B cell (primary cell): ENCODE measurements around the gene VPS13D. TPM values are rescaled to one million over a fixed set of nuclear protein-coding genes. Genes with fewer than 3 reads are reported as not detected.

ENCODE experiments used
- ATAC-seq: fragments of 200-7000 bp; cut with Tn5 transposase; one replicate; pipeline ENCODE4 v1.10.0; 2021; ENCODE audit warnings: low read depth, mild to moderate bottlenecking, moderate number of reproducible peaks, moderate library complexity
- CTCF ChIA-PET: fragments of 350-600 bp; sonication (Branson Sonifier 250); formaldehyde crosslinking; loops from one replicate; lab custom pipeline; 2021; ENCODE audit warnings: antibody characterized with exemption, inconsistent platforms; lab: Charles Lee
- POLR2A ChIA-PET: fragments of 350-600 bp; sonication (Branson Sonifier 250); formaldehyde crosslinking; loops from one replicate; lab custom pipeline; 2021; ENCODE audit warnings: antibody characterized with exemption; lab: Charles Lee
- DNase-seq: peaks from one replicate; pipeline ENCODE4 v3.0.0; 2013
- H2AFZ ChIP-seq: 2 replicates; pipeline ENCODE4 v1.6.1; 2012; ENCODE audit warnings: mild to moderate bottlenecking, low read depth, low read length; ENCODE audit not compliant: insufficient read depth, poor library complexity, severe bottlenecking
- H3K27ac ChIP-seq, 2 donors: 1 replicate in 1 of 2; 2 replicates in 1 of 2; pipeline ENCODE4 v1.5.1; 2012 to 2013; ENCODE audit warnings: low read length in 2 of 2, mild to moderate bottlenecking in 2 of 2, moderate library complexity in 1 of 2
- H3K27me3 ChIP-seq, 4 experiments: fragments of 200-600 bp in 1 of 4; sonication (generic) in 1 of 4; replicated peaks in 1 of 4; 1 replicate in 2 of 4; 2 replicates in 2 of 4; pipeline versions ENCODE4 v1.6.1 to v1.7.0; 2013 to 2016; ENCODE audit warnings: low read length in 3 of 4, mild to moderate bottlenecking in 2 of 4, mixed read lengths in 1 of 4, moderate library complexity in 1 of 4; ENCODE audit not compliant: insufficient read depth in 4 of 4, control insufficient read depth in 3 of 4; ENCODE audit errors: control extremely low read depth in 1 of 4
- H3K36me3 ChIP-seq, 2 experiments: replicated peaks in 1 of 2; 1 replicate in 1 of 2; 2 replicates in 1 of 2; pipeline versions ENCODE4 v1.6.1 to v1.7.1; 2013; ENCODE audit warnings: low read length in 1 of 2; ENCODE audit not compliant: insufficient read depth in 2 of 2, control insufficient read depth in 1 of 2; ENCODE audit errors: control extremely low read depth in 1 of 2, extremely low read depth in 1 of 2
- H3K4me1 ChIP-seq, 2 donors: fragments of 200-600 bp in 1 of 2; sonication (generic) in 1 of 2; 1 replicate in 1 of 2; 2 replicates in 1 of 2; pipeline versions ENCODE4 v1.5.1 to v1.6.1; 2013 to 2017; ENCODE audit warnings: low read length in 2 of 2; ENCODE audit not compliant: control insufficient read depth in 2 of 2, insufficient read depth in 2 of 2
- H3K4me2 ChIP-seq: replicated peaks from 2 replicates; pipeline ENCODE3; 2012; ENCODE audit warnings: mild to moderate bottlenecking, low read depth, low read length; ENCODE audit not compliant: poor library complexity, severe bottlenecking
- H3K4me3 ChIP-seq, 5 experiments: fragments of 200-600 bp in 1 of 5; sonication (generic) in 1 of 5; 1 replicate in 3 of 5; 2 replicates in 2 of 5; pipeline versions ENCODE4 v1.5.1 to v1.7.0; 2011 to 2016; ENCODE audit warnings: low read length in 4 of 5, mild to moderate bottlenecking in 4 of 5, low read depth in 2 of 5, control low read depth in 1 of 5, moderate library complexity in 1 of 5; ENCODE audit not compliant: insufficient read depth in 1 of 5; ENCODE audit errors: control extremely low read depth in 1 of 5, extremely low read depth in 1 of 5
- H3K79me2 ChIP-seq: fragments of 200-600 bp; sonication (generic); one replicate; pipeline ENCODE4 v1.6.0; 2016; ENCODE audit warnings: low read length; ENCODE audit not compliant: control insufficient read depth, insufficient read depth
- H3K9ac ChIP-seq: fragments of 200-600 bp; sonication (generic); 2 replicates; pipeline ENCODE4 v1.6.1; 2017; ENCODE audit warnings: mild to moderate bottlenecking, low read length, moderate library complexity
- H3K9me3 ChIP-seq, 3 donors: one replicate each; pipeline versions ENCODE4 v1.6.1 to v1.7.1; 2013; ENCODE audit warnings: low read length in 2 of 3; ENCODE audit not compliant: control insufficient read depth in 2 of 3, insufficient read depth in 1 of 3; ENCODE audit errors: control extremely low read depth in 1 of 3
- H4K20me1 ChIP-seq: 2 replicates; pipeline ENCODE4 v1.6.0; 2012; ENCODE audit warnings: mild to moderate bottlenecking, low read length; ENCODE audit not compliant: insufficient read depth, control insufficient read depth, poor library complexity, severe bottlenecking
- H3K27ac Mint-ChIP-seq: one replicate; pipeline ENCODE4 v1.8.0; 2021; ENCODE audit warnings: mixed read lengths
- H3K27me3 Mint-ChIP-seq: one replicate; pipeline ENCODE4 v1.8.0; 2021; ENCODE audit warnings: mixed read lengths
- H3K4me1 Mint-ChIP-seq: one replicate; pipeline ENCODE4 v1.8.0; 2021; ENCODE audit warnings: mixed read lengths
- H3K4me3 Mint-ChIP-seq: one replicate; pipeline ENCODE4 v1.8.0; 2021; ENCODE audit warnings: mixed read lengths
- H3K9me3 Mint-ChIP-seq: one replicate; pipeline ENCODE4 v1.8.0; 2022; ENCODE audit warnings: mixed read lengths; ENCODE audit not compliant: insufficient read depth
- EZH2 ChIP-seq: IDR thresholded peaks from 2 replicates; pipeline ENCODE4 v1.6.1; 2012; ENCODE audit warnings: borderline replicate concordance, low read depth, mild to moderate bottlenecking, moderate library complexity, low read length; ENCODE audit not compliant: insufficient read depth, poor library complexity, severe bottlenecking
- WGBS: methylation state at CpG from one replicate; pipeline ENCODE4 v1.1.5; 2013; ENCODE audit warnings: missing lambda C conversion rate; ENCODE audit not compliant: insufficient coverage; 5-methylcytosine and 5-hydroxymethylcytosine counted together
- intact Hi-C: fragments of 100-400 bp; cut with micrococcal nuclease; formaldehyde crosslinking; loops from one replicate; pipeline ENCODE4 v1.10.0; 2022
- polyA plus RNA-seq: library from polyadenylated mRNA; depleted of rRNA; stranded (reverse); fragments of >200 nt; gene quantifications from 2 replicates; pipeline ENCODE4 v1.2.3, GENCODE V29; 2012
- total RNA-seq, 2 donors: library from RNA; stranded (reverse); fragments of 120-200 nt in 1 of 2; gene quantifications; 1 replicate in 1 of 2; 2 replicates in 1 of 2; pipeline versions ENCODE4 v1.2.3 to v1.2.4, GENCODE V29; 2013 to 2022
- TF ChIP-seq, protein P1 (sequence below): fragments of 200-600 bp; IDR thresholded peaks from one replicate; pipeline ENCODE4 v1.8.0; 2022; ENCODE audit warnings: antibody characterized with exemption, mild to moderate bottlenecking

VPS13D gene
- total and polyA plus RNA-seq, 2 donors (not counting 1 experiment from before 2014, with no cell fraction given) = 29.9 to 104 TPM

DNA sequence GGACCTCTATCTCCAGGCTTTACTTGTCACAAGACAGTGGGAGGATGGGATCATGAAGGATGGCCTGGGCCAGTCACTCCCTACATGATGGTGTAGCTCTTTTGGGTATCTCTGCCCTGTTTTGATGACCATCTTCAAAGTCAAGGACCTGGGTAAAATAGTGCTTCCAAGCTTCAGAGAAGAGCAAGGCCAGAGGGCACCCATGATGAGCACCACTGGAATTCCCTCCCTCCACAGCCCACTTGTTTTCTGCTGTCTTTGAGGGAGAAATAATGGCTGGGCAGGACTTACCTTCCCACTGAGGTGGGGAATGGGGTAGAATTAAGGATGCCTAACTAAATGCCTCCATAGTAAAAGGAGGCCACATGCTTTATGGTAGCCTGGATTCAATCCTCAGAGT, 222.4 kb downstream of the VPS13D start:
- Histone ChIP-seq H3K27ac (no peak overlapping the region), H3K27me3 (no peaks in the 10 kb centered on the region), H3K36me3 (peaks cover 9 to 38% of the 10 kb centered on the region in 2 experiments), H3K4me3 (no peak overlapping the region), H3K4me1 (peaks cover 9 to 17% of the 10 kb centered on the region in 2 donors), H3K79me2 (no peaks in the 10 kb centered on the region), H2AFZ (no peak overlapping the region), H3K4me2 (no peak overlapping the region), H3K9ac (no peak overlapping the region), H4K20me1 (no peaks in the 10 kb centered on the region), H3K9me3 (no peaks in the 10 kb centered on the region)
- TF ChIP-seq, protein P1, sequence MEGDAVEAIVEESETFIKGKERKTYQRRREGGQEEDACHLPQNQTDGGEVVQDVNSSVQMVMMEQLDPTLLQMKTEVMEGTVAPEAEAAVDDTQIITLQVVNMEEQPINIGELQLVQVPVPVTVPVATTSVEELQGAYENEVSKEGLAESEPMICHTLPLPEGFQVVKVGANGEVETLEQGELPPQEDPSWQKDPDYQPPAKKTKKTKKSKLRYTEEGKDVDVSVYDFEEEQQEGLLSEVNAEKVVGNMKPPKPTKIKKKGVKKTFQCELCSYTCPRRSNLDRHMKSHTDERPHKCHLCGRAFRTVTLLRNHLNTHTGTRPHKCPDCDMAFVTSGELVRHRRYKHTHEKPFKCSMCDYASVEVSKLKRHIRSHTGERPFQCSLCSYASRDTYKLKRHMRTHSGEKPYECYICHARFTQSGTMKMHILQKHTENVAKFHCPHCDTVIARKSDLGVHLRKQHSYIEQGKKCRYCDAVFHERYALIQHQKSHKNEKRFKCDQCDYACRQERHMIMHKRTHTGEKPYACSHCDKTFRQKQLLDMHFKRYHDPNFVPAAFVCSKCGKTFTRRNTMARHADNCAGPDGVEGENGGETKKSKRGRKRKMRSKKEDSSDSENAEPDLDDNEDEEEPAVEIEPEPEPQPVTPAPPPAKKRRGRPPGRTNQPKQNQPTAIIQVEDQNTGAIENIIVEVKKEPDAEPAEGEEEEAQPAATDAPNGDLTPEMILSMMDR = no peak
- TF ChIP-seq EZH2 = no peak
- Mint-ChIP-seq H3K9me3 (no peaks in the 10 kb centered on the region), H3K4me1 (peaks cover 25% of the 10 kb centered on the region), H3K4me3 (no peak overlapping the region), H3K27ac (no peak overlapping the region), H3K27me3 (no peaks in the 10 kb centered on the region)
- POLR2A ChIA-PET = no interaction called here
- no peak for ATAC-seq
- intact Hi-C loops = no loop called here
- CTCF ChIA-PET = no interaction called here
- DNase-seq = no peak

DNA sequence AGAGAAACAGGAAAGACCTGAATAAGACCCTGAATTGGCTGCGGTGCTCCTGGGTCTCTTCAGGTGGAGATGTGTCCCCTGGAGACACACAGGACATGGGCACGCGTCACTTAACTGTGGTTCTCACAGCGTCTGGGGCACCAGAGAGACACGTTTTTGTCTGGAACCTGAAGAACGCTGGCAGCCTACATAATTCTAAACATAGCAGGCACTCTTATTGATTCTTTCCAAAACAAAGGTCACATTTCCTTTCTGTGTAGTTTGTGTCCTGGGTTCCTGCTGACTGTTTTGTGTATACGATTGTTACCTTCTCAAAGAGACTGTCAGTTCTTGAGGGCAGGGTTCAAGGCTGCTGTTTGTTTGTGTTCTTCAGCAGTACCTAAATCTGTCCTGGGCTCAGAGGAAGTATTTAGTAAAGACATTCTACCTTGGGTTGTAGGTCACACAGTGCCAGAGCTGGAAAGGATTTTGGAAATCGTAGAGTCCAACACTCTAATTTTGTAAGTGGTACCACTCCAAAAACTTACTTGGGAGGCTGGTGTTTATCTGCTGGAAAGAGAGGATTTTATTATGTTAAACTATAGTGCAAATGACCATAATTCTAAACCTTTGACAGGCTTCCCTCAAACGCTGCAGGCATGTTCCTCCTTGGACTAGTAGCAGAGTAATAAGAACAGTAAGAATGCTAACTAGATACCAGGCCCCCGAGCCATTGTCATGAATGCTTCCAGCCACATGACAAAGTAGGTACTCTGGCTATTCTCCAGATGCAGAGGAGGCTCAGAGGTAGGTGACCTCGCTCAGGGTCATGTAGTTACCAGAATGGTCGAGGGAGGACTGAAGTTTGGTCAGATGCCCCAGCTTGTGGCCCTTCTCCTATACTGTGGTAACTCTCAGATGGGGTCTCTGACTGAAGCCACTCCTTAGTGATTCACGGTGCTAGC, 223.8 kb downstream of the VPS13D start:
- POLR2A ChIA-PET = no interaction called here

More for the DNA sequence above, 223.8 kb downstream of the VPS13D start:
- 73% methylated on average over 7 of the region's 13 CpGs for WGBS
- H3K4me1 Mint-ChIP-seq = peaks cover 25% of the 10 kb centered on the region
- Histone ChIP-seq H3K79me2 (no peaks in the 10 kb centered on the region), H3K9me3 (no peaks in the 10 kb centered on the region), H3K27ac (no peak overlapping the region), H3K36me3 (peaks cover 12 to 48% of the 10 kb centered on the region in 2 experiments), H4K20me1 (no peaks in the 10 kb centered on the region), H3K27me3 (no peaks in the 10 kb centered on the region), H3K4me2 (no peak overlapping the region), H3K4me1 (peaks cover 9 to 17% of the 10 kb centered on the region in 2 donors), H3K4me3 (no peak overlapping the region), H3K9ac (no peak overlapping the region), H2AFZ (no peak overlapping the region)
- ATAC-seq (no peak), DNase-seq (no peak)
- CTCF ChIA-PET = no interaction called here
- H3K9me3 Mint-ChIP-seq = no peaks in the 10 kb centered on the region
- H3K27ac Mint-ChIP-seq = no peak overlapping the region
- TF ChIP-seq, protein P1 = no peak
- TF ChIP-seq EZH2 = no peak
- no peaks in the 10 kb centered on the region for H3K27me3 Mint-ChIP-seq
- H3K4me3 Mint-ChIP-seq = no peak overlapping the region
- intact Hi-C loops = no loop called here
